COLO668 (cell line): ENCODE data around the gene TPGS2.
"Not testable (repeated sequence)": the region's sequence is repeated elsewhere in the genome, so short reads cannot be mapped to it uniquely, and the experiment has no call there.

Experiments
- DNase-seq: peaks from one replicate; lab custom pipeline; 2025; ENCODE audit not compliant: unreplicated experiment; lab: John Stamatoyannopoulos, UW

TPGS2 gene

DNA sequence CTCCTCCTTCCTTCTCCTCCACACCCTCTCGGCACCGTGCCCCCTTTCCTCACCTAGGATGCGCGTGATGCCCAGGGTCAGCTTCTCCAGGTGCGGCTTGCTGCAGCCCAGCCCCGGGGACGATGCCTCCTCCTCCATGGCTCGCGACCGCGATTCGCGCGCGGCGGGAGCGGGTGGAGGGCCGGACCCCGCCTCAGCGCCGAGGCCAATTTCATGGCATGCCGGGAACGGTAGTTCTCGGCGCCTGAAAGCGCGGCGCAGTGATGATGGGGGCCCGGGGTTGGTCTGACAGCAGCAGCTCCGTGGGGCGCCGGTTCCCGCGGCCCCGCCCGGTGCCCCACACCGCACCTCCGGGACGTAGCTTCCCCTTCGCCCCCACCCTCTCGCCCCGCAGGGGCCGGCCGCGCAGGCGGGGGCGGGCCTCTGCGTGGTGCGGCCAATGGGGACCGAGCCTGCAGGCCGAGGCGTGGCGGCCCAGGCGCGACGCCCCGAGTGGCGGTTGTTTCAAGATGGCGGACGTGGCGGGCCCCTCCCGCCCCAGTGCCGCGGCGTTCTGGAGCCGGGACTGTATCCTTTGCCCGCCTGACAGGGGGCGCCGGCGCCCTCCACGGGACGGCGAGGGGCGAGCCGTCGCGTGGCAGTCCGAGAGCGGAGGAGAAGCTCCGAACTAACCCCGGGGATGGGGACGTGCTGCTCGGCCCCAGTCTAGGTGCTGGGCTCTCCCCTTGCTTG lies at the start of gene TPGS2, which contains the start of gene KIAA1328:
Gene TPGS2 (minus strand): TSS at position 373 of the 732 bp plus-strand sequence. CDS start 235 bp downstream, at position 138.
Gene KIAA1328 (plus strand): TSS at position 498 of the 732 bp plus-strand sequence. CDS start 12 bp downstream, at position 510.
- DNase-seq, result peak; percentile 95

DNA sequence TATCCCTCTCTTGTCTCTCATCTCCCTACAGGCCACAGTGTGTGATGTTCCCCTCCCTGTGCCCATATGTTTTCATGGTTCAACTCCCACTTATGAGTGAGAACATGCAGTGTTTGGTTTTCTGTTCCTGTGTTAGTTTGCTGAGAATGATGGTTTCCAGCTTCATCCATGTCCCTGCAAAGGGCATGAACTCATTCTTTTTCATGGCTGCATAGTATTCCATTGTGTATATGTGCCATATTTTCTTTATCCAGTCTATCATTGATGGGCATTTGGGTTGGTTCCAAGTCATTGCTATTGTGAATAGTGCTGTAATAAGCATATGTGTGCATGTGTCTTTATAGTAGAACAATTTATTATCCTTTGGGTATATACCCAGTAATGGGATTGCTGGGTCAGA lies 45.0 kb upstream of the TPGS2 start:
- not testable (repeated sequence) for DNase-seq

DNA sequence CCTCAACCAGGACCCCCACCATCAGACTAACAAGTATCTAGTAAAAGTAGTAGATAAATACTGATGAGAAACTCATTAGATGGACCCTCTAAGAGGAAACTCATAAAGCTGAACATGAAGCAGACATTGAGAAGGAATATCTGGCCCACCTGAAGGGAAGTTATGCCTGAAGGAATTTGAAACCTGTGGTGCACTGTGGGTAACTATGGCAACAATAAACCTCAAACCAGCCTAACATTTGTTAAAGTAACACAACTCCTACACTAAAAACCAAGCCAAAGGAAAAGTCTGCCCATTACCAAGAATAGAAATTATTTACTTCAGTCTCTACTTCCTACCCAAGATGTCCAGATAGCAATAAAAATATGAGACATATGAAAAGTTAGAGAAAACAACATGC lies 43.5 kb upstream of the TPGS2 start:
- DNase-seq, result no peak

- no peak for DNase-seq
Observed at GRCh38 chr18:36871801-36872200, 43.0 kb upstream of the TPGS2 start.

GRCh38 chr18:36867056-36867455 lies 38.3 kb upstream of the TPGS2 start:
- DNase-seq, result no peak

GRCh38 chr18:36862182-36862581 lies 33.4 kb upstream of the TPGS2 start:
- no peak for DNase-seq

- no peak for DNase-seq
Observed at GRCh38 chr18:36856815-36857214, 28.0 kb upstream of the TPGS2 start.

- no peak for DNase-seq
Observed at GRCh38 chr18:36851202-36851590, 22.4 kb upstream of the TPGS2 start.

DNA sequence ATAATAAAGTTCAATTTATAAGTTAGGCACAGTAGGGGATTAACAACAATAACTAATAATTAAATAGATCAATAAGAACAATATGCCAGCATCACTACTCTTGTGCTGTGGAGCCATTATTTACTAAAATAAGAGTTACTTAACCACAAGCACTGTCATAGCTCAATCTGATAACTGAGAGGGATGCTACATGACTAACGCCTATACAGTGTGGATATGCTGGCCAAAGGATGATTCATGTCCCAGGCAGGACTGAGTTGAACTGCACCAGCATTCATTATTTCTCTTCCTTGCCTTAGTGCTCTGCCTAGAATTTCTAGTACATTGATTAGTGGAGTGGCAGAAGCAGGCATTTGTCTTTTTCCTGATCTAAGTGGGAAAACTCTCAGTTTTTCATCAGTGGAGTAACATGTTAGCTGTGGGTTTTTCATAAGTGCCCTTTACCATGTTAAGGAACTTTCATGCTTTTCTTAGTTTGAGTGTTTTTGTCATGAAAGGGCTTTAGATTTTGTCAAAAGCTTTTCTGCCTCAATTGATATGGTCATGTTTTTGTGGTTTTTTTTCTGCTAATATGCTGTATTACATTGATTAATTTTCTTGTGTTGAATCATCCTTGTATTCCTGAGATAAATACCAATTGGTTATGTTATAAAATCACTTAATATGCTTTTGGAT lies 21.9 kb upstream of the TPGS2 start:
- no peak for DNase-seq

DNA sequence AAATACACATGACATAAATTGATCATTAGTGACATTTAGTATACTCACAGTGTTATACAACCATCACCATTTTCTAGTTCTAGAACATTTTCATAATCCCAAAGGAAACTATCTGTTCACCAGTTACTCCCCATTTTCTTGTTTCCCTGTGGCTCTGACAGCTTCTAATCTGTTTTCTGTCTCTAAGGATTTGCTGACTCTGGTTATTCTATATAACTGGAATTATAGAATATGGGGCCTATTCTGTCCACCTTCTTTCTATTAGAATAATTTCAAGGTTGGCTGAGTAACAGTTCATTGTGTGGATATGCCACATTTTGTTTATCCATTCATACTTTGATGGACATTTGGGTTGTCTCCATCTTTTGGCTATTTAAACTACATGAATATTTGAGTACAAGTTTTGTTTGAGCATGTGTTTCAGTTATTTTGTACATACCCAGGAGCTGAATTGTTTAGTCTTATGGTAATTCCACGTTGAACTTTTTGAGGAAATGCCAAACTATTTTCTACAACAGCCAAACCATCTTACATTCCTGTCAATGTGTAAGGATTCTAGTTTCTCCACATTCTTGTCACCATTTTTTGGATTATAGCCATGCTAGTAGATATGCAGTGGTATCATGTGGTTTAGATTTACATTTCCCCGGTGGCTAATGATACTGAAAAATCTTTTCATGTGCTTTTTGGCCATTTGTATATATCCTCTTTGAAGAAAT lies 20.6 kb upstream of the TPGS2 start:
- no peak for DNase-seq

DNA sequence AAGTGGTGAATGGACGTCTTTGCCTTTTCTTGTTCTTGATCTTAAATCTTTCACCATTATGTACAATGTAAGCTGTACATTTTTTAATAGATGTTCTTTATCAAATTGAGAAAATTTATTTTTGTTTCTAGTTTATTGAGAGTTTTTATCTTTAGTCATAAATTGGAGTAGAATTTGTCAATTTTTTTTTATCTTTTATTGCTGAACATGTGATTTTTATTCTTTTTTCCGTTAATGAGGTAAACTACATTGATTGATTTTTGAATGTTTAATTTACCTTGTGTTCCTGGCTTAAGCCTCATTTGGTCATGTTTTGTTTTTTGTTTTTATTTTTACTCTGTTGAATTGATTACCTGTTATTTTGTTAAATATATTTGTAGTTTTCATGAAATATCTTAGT lies 19.8 kb upstream of the TPGS2 start:
- no peak for DNase-seq

DNA sequence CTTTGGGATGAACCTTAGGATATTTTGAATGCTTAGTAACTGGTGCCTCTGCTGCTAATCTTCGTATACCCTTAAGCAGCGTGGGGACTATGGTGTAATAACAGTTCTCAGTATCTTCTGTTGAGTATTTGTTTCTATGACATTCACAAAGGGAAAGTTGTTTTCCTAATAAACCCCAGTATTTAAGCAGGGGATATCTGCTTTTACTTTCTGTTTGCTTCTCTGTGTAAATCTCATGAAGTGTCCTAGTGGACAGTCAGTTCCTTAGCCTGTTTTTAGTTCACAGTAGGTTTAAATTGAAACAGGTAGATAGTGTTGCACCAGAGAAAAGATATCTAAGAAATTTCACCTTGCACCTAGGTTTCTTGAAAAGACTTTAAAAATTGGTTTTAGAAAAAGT lies 15.0 kb upstream of the TPGS2 start:
- no peak for DNase-seq

DNA sequence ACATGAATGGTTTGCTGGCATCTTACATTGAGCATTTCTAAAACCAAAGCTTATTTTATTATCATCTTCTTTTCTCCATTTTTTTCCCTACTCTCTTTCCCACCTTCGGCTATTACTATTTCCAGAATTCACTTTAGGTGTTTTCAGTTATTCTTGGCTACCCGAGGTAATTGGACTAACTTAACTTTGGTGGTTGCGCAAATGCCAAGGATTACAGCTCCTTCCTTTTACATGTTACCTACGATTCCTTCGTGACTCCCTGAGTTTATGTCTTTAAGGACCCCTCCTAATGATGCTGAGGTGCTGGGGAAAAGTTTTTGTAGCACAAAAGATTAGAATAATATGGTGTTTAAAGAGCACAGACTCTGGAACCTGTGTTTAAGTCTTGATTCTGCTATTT lies 14.4 kb upstream of the TPGS2 start:
- DNase-seq, result no peak

GRCh38 chr18:36839835-36840234 lies 11.0 kb upstream of the TPGS2 start:
- no peak for DNase-seq

DNA sequence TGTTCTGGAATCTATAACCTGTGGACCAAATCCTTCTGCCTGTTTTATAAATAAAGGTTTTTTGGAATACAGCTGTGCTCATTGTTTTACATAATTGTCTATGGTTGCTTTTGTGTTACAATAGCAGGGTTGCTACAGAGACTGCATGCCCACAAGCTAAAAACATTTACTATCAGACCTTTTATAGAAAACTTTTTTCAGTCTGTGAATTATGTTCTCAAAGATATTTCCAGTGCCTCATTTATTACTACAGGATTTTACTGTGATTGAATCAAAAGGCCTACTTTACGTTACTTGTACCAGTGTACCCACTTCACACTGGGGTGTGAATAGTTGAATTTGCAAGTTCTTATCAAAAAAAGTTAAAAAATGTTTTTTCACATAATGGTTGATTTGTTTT lies 7.1 kb upstream of the TPGS2 start:
- no peak for DNase-seq

GRCh38 chr18:36833120-36833519 lies 4.3 kb upstream of the TPGS2 start:
- DNase-seq, result no peak

DNA sequence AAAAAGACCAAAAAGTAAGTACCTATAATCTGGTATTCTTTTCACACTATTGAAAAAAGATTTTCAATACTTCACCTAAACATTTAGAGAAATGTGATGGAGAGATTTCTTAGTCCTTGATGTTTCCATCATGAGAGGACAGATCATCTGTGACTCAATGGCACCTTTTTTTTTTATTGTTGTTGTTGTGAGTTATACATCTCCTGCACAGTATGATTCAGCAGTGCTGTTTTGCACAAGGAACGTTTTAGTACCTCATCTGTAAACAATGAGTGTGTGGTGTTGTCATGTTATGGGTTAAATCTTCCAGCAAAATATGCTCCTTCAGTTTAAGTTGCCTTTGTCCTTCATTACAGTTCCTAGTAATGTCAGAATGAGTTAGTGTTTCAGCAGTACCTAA lies 2.3 kb upstream of the TPGS2 start:
- no peak for DNase-seq

- no peak for DNase-seq
Observed at GRCh38 chr18:36830158-36830495, 1.3 kb upstream of the TPGS2 start.

DNA sequence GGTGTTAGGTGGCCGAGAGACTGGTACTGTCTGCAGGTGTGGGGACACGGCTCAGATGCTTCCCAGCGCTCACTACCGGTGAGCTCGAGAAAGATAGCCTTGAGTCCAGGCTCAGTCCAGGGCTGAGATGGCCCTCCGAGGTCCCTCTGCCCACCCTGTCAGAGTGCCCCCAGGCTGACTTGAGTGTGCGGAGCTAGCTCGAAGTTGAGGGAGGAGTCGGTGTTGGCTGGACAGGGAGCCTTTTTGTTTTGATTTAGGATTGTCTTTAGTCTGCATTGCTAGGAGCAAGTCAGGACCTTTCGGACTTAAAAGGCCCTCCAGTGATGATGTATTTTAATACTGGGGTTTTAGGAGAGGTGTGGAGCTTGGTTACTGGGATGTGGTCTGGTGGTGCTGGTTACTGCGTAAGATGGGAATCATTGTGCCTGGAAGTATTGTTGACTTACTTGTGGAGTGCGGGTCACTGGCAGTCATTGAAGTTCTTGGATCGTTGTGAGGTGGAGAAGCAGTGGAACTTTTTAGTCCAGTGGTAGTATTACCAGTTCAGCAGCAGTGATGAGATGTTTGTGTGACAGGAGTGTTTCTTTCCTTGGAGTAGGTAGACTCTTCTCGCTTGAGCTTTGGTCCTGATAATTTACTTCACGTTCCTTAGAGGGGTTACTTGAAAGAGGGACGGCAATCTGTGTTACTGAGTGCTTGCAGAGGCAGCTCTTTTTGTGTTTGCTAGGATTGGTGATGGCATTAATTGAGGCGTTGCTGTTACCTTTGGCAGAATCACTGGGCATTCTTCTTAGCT lies 758 bp upstream of the TPGS2 start:
- DNase-seq, result no peak

GRCh38 chr18:36828157-36828629 lies 609 bp downstream of the TPGS2 start:
- DNase-seq, result peak; percentile 58

DNA sequence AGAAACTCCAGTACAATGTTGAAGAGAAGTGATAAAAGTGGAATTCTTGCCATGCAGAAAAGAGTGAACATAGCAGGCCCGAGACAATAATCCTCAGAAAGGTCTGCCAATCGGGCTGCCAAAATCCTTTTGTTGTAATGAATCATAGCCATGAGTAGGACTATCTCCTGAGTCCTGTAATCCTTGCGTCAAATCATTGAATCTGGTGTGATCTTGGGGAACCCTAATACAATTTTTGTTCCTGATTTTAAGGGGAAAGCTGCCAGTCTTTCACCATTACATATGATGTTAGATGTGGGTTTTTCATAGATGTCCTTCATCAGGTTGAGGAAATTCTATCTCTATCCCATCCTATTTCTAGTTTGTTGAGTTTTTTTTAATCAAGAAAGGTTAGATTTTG lies 2.2 kb downstream of the TPGS2 start:
- no peak for DNase-seq
